HEK293T (cell line): Measurements from ENCODE around the gene CGNL1.

ENCODE experiments used
- CTCF ChIA-PET: fragments of 350-600 bp; formaldehyde crosslinking; extraction: SDS; loops from one replicate; lab custom pipeline; 2021; ENCODE audit warnings: antibody characterized with exemption, inconsistent platforms; lab: Yijun Ruan, JAX
- POLR2A ChIA-PET: fragments of 350-600 bp; formaldehyde crosslinking; extraction: SDS; loops from one replicate; lab custom pipeline; 2020; ENCODE audit warnings: antibody characterized with exemption, inconsistent platforms; lab: Yijun Ruan, JAX
- DNase-seq: peaks from one replicate; pipeline ENCODE4 v3.0.0; 2012; ENCODE audit warnings: mixed read lengths; ENCODE audit errors: extremely low spot score
- ARNT ChIP-seq: fragments of 450-650 bp; IDR thresholded peaks from 2 replicates; pipeline ENCODE4 v1.6.1; 2017; ENCODE audit warnings: mild to moderate bottlenecking
- BHLHE40 ChIP-seq: fragments of 450-650 bp; IDR thresholded peaks from 2 replicates; pipeline ENCODE4 v1.6.1; 2016; ENCODE audit warnings: mild to moderate bottlenecking, moderate library complexity, borderline replicate concordance
- CTBP1 ChIP-seq: fragments of 450-650 bp; IDR thresholded peaks from 2 replicates; pipeline ENCODE4 v1.6.1; 2016; ENCODE audit warnings: borderline replicate concordance
- ELF4 ChIP-seq: fragments of 450-650 bp; IDR thresholded peaks from 2 replicates; pipeline ENCODE4 v1.6.1; 2017; ENCODE audit warnings: antibody characterized with exemption
- FOXA1 ChIP-seq: fragments of 450-650 bp; IDR thresholded peaks from 2 replicates; pipeline ENCODE4 v1.6.1; 2016; ENCODE audit warnings: mild to moderate bottlenecking
- FOXK2 ChIP-seq: fragments of 450-650 bp; IDR thresholded peaks from 2 replicates; pipeline ENCODE4 v1.6.1; 2016; ENCODE audit warnings: mild to moderate bottlenecking
- FOXM1 ChIP-seq: fragments of 450-650 bp; IDR thresholded peaks from 2 replicates; pipeline ENCODE4 v1.6.1; 2017; ENCODE audit warnings: mild to moderate bottlenecking, borderline replicate concordance
- HDGF ChIP-seq: fragments of 450-650 bp; IDR thresholded peaks from 2 replicates; pipeline ENCODE4 v1.6.1; 2017; ENCODE audit warnings: antibody characterized with exemption, borderline replicate concordance
- L3MBTL2 ChIP-seq: fragments of 450-650 bp; conservative IDR thresholded peaks from 2 replicates; pipeline ENCODE4 v1.6.1; 2016; ENCODE audit warnings: mild to moderate bottlenecking
- LEF1 ChIP-seq: fragments of 450-650 bp; IDR thresholded peaks from 2 replicates; pipeline ENCODE4 v1.6.1; 2017; ENCODE audit warnings: mild to moderate bottlenecking, borderline replicate concordance
- NFRKB ChIP-seq: fragments of 450-650 bp; IDR thresholded peaks from 2 replicates; pipeline ENCODE4 v1.6.1; 2016; ENCODE audit warnings: mild to moderate bottlenecking, moderate library complexity
- PKNOX1 ChIP-seq: fragments of 450-650 bp; IDR thresholded peaks from 2 replicates; pipeline ENCODE4 v1.6.1; 2016
- SP1 ChIP-seq: fragments of 450-650 bp; IDR thresholded peaks from 2 replicates; pipeline ENCODE4 v1.6.1; 2017
- SUZ12 ChIP-seq: fragments of 450-650 bp; IDR thresholded peaks from 2 replicates; pipeline ENCODE4 v1.6.1; 2016; ENCODE audit warnings: mild to moderate bottlenecking
- TARDBP ChIP-seq: fragments of 450-650 bp; IDR thresholded peaks from 2 replicates; pipeline ENCODE4 v1.6.1; 2016
- ZNF384 ChIP-seq: fragments of 450-650 bp; IDR thresholded peaks from 2 replicates; pipeline ENCODE4 v1.6.1; 2016

CGNL1 gene

GRCh38 chr15:57496946-57497869 is 120.9 kb downstream of the CGNL1 start:
- CTCF ChIA-PET: no interaction called here
- DNase-seq: no peak
- TF ChIP-seq FOXK2 (no peak), FOXA1 (no peak), HDGF (no peak)
- POLR2A ChIA-PET: no interaction called here

GRCh38 chr15:57500256-57500655 is 124.0 kb downstream of the CGNL1 start:
- ChIA-PET POLR2A (no interaction called here), CTCF (no interaction called here)
- TF ChIP-seq HDGF (no peak), CTBP1 (no peak), ZNF384 (no peak)
- DNase-seq: no peak

GRCh38 chr15:57500979-57501576 is 124.8 kb downstream of the CGNL1 start:
- TF ChIP-seq FOXM1 (no peak), SP1 (no peak), ZNF384 (no peak), LEF1 (no peak), NFRKB (no peak), TARDBP (no peak), ARNT (no peak), FOXA1 (no peak)

GRCh38 chr15:57502116-57502515 is 125.8 kb downstream of the CGNL1 start:
- POLR2A ChIA-PET: no interaction called here
- CTCF ChIA-PET: no interaction called here
- TF ChIP-seq L3MBTL2 (no peak), PKNOX1 (no peak), ZNF384 (no peak), HDGF (no peak), SUZ12 (no peak), ELF4 (no peak), BHLHE40 (no peak), FOXM1 (no peak), SP1 (no peak), LEF1 (no peak), CTBP1 (no peak), FOXA1 (no peak), TARDBP (no peak), NFRKB (no peak), FOXK2 (no peak), ARNT (no peak)

More at GRCh38 chr15:57500979-57501576, 124.8 kb downstream of the CGNL1 start:
- ChIA-PET CTCF (no interaction called here), POLR2A (no interaction called here)
- DNase-seq: no peak

GRCh38 chr15:57503051-57503702 is 126.9 kb downstream of the CGNL1 start:
- TF ChIP-seq SP1 (no peak), ZNF384 (no peak), TARDBP (no peak), FOXM1 (no peak), HDGF (no peak), ARNT (no peak), BHLHE40 (no peak), CTBP1 (no peak), L3MBTL2 (no peak)
- CTCF ChIA-PET: interaction anchor here (0.6 kb wide), 2 partner anchors 18 to 242 kb away, joined by 3 read pairs; no protein-coding TSS in a partner anchor
- POLR2A ChIA-PET: no interaction called here
- peak; percentile 36 for DNase-seq

More at GRCh38 chr15:57502116-57502515, 125.8 kb downstream of the CGNL1 start:
- DNase-seq: no peak

- DNase-seq: no peak
- ChIA-PET POLR2A (no interaction called here), CTCF (interaction anchor here (0.6 kb wide), 1 partner anchor 241 kb away, joined by 3 read pairs; no protein-coding TSS in a partner anchor)
- no peak for TF ChIP-seq HDGF
- TF ChIP-seq ARNT: no peak
- TF ChIP-seq PKNOX1: no peak
- no peak for TF ChIP-seq CTBP1
- no peak for TF ChIP-seq NFRKB
- no peak for TF ChIP-seq ELF4
- TF ChIP-seq FOXK2: no peak
- TF ChIP-seq SUZ12: no peak
- TF ChIP-seq ZNF384: no peak
- no peak for TF ChIP-seq FOXM1
- TF ChIP-seq FOXA1: no peak
- no peak for TF ChIP-seq BHLHE40
- TF ChIP-seq TARDBP: no peak
These were observed 127.8 kb downstream of the CGNL1 start for GRCh38 chr15:57503911-57504598.
